ENCODE measurements around the gene BIN2.
"Not testable (repeated sequence)": the region's sequence is repeated elsewhere in the genome, so short reads cannot be mapped to it uniquely, and the experiment has no call there.

BIN2 gene

DNA sequence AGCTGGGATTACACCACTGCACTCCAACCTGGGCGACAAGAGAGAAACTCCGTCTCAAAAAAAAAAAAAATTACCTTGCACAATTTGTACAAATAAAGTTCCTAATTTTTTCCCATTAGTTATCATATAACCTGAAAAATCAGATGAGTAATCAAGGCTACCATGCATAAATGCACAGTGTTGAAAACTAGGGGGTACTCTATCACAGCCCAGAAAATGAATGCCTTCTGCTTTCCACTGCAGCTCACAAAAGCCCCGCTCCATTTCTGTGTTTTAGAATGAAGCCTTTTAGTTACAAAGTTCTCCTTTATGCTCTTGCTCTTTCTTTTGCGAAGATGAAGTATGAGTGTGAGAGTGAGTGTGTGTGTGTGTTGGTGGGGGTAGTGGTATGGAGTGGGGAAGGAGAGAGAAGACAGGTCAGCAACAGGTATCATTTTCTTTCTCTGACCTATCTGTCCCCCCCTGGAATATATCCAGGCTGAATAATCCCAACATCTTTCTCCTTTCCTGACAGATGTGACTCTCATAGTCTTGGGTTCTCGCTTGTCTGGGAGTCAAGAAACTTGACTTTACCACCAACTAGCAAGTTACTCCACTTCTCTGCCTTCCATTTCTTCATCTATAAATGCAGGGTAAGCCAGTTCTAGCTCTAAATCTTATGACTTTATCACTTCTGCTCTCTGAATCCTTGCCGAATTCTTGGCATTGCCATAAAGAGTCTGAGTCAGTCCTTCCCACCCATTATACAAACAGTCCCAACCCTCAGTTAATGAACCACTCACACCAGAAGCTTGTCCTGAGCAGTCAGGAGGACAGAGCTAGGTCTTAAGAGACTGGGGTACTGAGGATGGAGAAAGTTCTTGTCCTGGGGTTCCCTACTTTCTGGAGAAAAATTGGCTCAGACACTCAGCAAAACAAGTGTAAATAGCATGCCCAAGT is 16.1 kb downstream of the BIN2 start:
- peaks cover 39% of the 10 kb centered on the region for H3K36me3 Mint-ChIP-seq (ENCODE audit: low read depth)
- H3K4me3 Mint-ChIP-seq, result no peak overlapping the region
- no peak for DNase-seq
- H3K9me3 Mint-ChIP-seq, result no peaks in the 10 kb centered on the region
- ATAC-seq, result no peak
- H3K27me3 Mint-ChIP-seq, result no peaks in the 10 kb centered on the region
- peaks cover 47% of the 10 kb centered on the region for H3K4me1 Mint-ChIP-seq
- H3K27ac Mint-ChIP-seq, result peak overlapping the region; percentile 23

DNA sequence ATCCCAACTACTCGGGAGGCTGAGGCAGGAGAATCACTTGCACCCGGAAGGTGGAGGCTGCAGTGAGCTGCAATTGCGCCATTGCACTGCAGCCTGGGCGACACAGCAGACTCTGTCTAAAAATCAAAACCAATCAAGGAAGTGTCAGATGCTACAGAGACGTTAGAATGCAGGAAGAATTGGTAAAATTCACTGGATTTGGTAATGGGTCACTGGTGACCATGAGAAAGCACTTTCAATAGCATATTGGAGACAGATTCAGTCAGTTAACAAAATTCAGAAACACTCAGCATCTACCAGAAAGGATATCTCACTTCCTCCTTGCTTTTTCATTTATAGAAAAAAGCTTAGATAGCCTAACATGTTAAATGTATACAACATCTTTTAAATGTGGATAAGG is 17.5 kb downstream of the BIN2 start:
- Mint-ChIP-seq H3K27me3 (no peaks in the 10 kb centered on the region), H3K4me1 (peaks cover 36% of the 10 kb centered on the region), H3K36me3 (ENCODE audit: low read depth) (peaks cover 38% of the 10 kb centered on the region), H3K9me3 (no peaks in the 10 kb centered on the region), H3K4me3 (no peak overlapping the region), H3K27ac (no peak overlapping the region)
- no peak for DNase-seq
- no peak for ATAC-seq

GRCh38 chr12:51300768-51301167 is 23.2 kb downstream of the BIN2 start:
- not testable (repeated sequence) for ATAC-seq, DNase-seq, H3K4me3 Mint-ChIP-seq, H3K27ac Mint-ChIP-seq, H3K4me1 Mint-ChIP-seq, H3K27me3 Mint-ChIP-seq, H3K9me3 Mint-ChIP-seq
- peaks cover 36% of the 10 kb centered on the region for H3K36me3 Mint-ChIP-seq (ENCODE audit: low read depth)

- H3K4me3 Mint-ChIP-seq, result no peak overlapping the region
- H3K4me1 Mint-ChIP-seq, result peaks cover 18% of the 10 kb centered on the region
- H3K27me3 Mint-ChIP-seq, result no peaks in the 10 kb centered on the region
- DNase-seq, result no peak
- H3K9me3 Mint-ChIP-seq, result no peaks in the 10 kb centered on the region
- peaks cover 32% of the 10 kb centered on the region for H3K36me3 Mint-ChIP-seq (ENCODE audit: low read depth)
- no peak for ATAC-seq
- no peak overlapping the region for H3K27ac Mint-ChIP-seq
Measured at GRCh38 chr12:51295651-51296050, 28.3 kb downstream of the BIN2 start.

- peak overlapping the region; percentile 64 for H3K27ac Mint-ChIP-seq
- H3K9me3 Mint-ChIP-seq, DNase-seq, ATAC-seq, H3K4me3 Mint-ChIP-seq, H3K27me3 Mint-ChIP-seq: not testable (repeated sequence)
- H3K36me3 Mint-ChIP-seq (ENCODE audit: low read depth), result peaks cover 34% of the 10 kb centered on the region
- peaks cover 25% of the 10 kb centered on the region for H3K4me1 Mint-ChIP-seq
Measured at GRCh38 chr12:51294097-51294496, 29.9 kb downstream of the BIN2 start.

DNA sequence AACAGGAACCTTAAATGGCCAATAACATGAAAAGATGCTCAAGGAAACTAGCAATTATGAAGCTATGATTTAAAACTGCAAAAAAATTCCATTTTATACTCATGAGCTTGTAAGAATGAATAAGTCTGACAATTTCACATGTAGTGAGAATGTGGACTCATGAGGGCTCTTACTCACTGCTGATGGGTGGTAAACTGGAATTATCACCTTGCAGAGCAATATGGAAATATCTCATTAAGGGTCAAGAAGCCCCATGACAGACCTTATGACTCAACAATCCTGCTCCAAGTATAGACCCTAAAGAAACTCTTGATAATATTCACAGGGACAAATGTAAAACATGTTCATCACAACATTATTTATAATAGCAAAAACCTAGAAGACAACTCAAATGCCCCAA is 30.3 kb downstream of the BIN2 start:
- ATAC-seq (peak; percentile 97), DNase-seq (no peak)
- no peaks in the 10 kb centered on the region for H3K27me3 Mint-ChIP-seq
- H3K4me3 Mint-ChIP-seq, result no peak overlapping the region
- H3K36me3 Mint-ChIP-seq (ENCODE audit: low read depth), result peaks cover 35% of the 10 kb centered on the region
- H3K27ac Mint-ChIP-seq, result peak overlapping the region; percentile 64
- peaks cover 26% of the 10 kb centered on the region for H3K4me1 Mint-ChIP-seq
- H3K9me3 Mint-ChIP-seq, result no peaks in the 10 kb centered on the region

- ATAC-seq, result peak; percentile 16
- peak overlapping the region; percentile 32 for H3K27ac Mint-ChIP-seq
- DNase-seq, H3K9me3 Mint-ChIP-seq, H3K4me3 Mint-ChIP-seq, H3K27me3 Mint-ChIP-seq: not testable (repeated sequence)
- H3K4me1 Mint-ChIP-seq, result peaks cover 26% of the 10 kb centered on the region
- peaks cover 36% of the 10 kb centered on the region for H3K36me3 Mint-ChIP-seq (ENCODE audit: low read depth)
Measured at GRCh38 chr12:51291603-51292513, 32.1 kb downstream of the BIN2 start.

- H3K27ac Mint-ChIP-seq, result no peak overlapping the region
- peaks cover 10% of the 10 kb centered on the region for H3K4me1 Mint-ChIP-seq
- DNase-seq (no peak), ATAC-seq (no peak)
- H3K9me3 Mint-ChIP-seq, result no peaks in the 10 kb centered on the region
- H3K27me3 Mint-ChIP-seq, result no peaks in the 10 kb centered on the region
- H3K36me3 Mint-ChIP-seq (ENCODE audit: low read depth), result peaks cover 22% of the 10 kb centered on the region
- no peak overlapping the region for H3K4me3 Mint-ChIP-seq
Measured at GRCh38 chr12:51285843-51286242, 38.1 kb downstream of the BIN2 start.

DNA sequence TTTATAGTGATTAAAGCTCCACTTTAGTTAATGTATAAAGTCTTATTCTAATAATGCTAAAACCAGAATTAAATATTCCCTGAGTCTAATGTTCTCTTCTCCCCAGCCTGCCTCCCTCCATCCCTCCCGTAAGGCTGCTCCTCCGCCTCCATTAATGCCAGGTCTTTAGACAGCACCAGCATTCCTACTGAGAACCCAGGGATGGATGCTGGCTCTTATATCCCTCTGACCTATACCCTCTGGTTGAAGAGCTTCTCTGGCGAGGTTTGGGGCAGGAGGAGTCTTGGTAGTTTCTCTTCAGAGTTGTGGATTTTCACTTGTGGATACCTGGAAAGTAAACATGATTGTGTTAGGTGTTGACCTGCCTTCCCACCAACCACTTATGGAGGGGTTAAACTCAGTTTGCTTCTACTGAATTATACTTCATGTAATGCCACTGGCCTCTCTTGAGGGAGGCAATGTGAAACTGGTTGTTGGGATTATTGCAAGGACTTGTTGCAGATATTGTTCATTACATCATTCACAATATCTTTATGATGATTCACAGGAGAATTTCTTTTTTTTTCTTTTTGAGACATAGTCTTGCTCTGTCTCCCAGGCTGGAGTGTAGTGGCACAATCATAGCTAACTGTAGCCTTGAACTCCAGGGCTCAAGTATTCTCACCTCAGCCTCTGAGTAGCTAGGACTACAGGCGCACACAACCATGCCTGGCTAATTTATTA is 42.6 kb downstream of the BIN2 start:
- DNase-seq (no peak), ATAC-seq (no peak)
- no peaks in the 10 kb centered on the region for H3K9me3 Mint-ChIP-seq
- H3K4me1 Mint-ChIP-seq, result peaks cover 9% of the 10 kb centered on the region
- no peaks in the 10 kb centered on the region for H3K27me3 Mint-ChIP-seq
- no peak overlapping the region for H3K4me3 Mint-ChIP-seq
- H3K36me3 Mint-ChIP-seq (ENCODE audit: low read depth), result peaks cover 14% of the 10 kb centered on the region
- H3K27ac Mint-ChIP-seq, result no peak overlapping the region

DNA sequence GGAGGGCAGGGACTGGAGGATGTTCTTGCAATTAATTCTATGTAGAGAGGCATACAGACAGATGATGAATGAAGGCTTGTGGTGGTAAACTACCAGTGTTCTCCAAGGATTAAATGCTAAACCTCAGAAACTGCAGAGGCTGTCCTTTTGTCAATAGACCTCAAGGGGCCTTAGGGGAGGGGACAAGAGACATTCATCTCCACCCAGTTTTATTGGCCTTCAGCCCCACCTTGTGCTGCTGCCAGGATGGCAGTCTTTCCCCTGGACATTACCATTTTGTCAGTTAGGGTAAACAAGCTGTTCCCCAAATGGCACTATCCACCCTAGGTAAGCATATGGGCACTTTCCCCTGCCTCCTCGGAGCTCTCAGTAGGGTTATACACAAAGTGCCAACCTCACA is 48.9 kb downstream of the BIN2 start:
- peak; percentile 7 for ATAC-seq
- H3K4me3 Mint-ChIP-seq, result no peak overlapping the region
- no peaks in the 10 kb centered on the region for H3K9me3 Mint-ChIP-seq
- H3K27ac Mint-ChIP-seq, result no peak overlapping the region
- H3K4me1 Mint-ChIP-seq, result peaks cover 12% of the 10 kb centered on the region
- H3K27me3 Mint-ChIP-seq, result no peaks in the 10 kb centered on the region
- H3K36me3 Mint-ChIP-seq (ENCODE audit: low read depth), result no peaks in the 10 kb centered on the region
- DNase-seq, result no peak

DNA sequence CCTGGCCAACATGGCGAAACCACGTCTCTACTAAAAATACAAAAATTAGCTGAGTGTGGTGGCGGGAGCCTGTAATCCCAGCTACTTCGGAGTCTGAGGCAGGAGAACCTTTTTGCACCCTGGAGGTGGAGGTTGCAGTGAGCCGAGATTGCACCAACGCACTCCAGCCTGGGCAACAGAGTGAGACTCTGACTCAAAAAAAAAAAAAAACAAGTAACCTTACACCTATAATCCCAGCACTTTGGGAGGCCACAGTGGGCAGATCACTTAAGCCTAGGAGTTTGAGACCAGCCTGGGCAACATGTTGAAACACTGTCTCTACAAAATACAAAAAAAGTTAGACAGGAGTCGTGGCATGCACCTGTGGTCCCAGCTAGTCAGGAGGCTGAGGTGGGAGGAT is 51.2 kb downstream of the BIN2 start:
- H3K4me3 Mint-ChIP-seq; H3K27me3 Mint-ChIP-seq; H3K36me3 Mint-ChIP-seq (ENCODE audit: low read depth); H3K27ac Mint-ChIP-seq; H3K9me3 Mint-ChIP-seq; ATAC-seq; DNase-seq: not testable (repeated sequence)
- peaks cover 13% of the 10 kb centered on the region for H3K4me1 Mint-ChIP-seq

- Mint-ChIP-seq H3K9me3 (no peaks in the 10 kb centered on the region), H3K27me3 (peaks cover 8% of the 10 kb centered on the region), H3K4me1 (peaks cover 16% of the 10 kb centered on the region), H3K4me3 (peak overlapping the region; percentile 84), H3K27ac (peak overlapping the region; percentile 77), H3K36me3 (ENCODE audit: low read depth) (no peaks in the 10 kb centered on the region)
- DNase-seq (no peak), ATAC-seq (peak; percentile 47)
Measured at GRCh38 chr12:51270951-51271518, 52.9 kb downstream of the BIN2 start.

- ATAC-seq (peak; percentile 27), DNase-seq (peak; percentile 56)
- Mint-ChIP-seq H3K27ac (peak within 1 kb of the TSS; percentile 77), H3K4me3 (peak within 1 kb of the TSS; percentile 84), H3K27me3 (peaks cover 8% of the 10 kb centered on the region), H3K4me1 (peaks cover 21% of the 10 kb centered on the region), H3K36me3 (ENCODE audit: low read depth) (no peaks in the 10 kb centered on the region), H3K9me3 (no peaks in the 10 kb centered on the region)
Measured at GRCh38 chr12:51270067-51270950, 53.7 kb downstream of the BIN2 start, which contains the start of gene SMAGP. Gene SMAGP (minus strand): TSS chr12:51270415. CDS start chr12:51269278, 1,137 bp downstream.
